Gastrocnemius medialis (tissue), 4 donors: ENCODE results near the gene GLIPR1. TPM values are rescaled to one million over a fixed set of nuclear protein-coding genes. Genes with fewer than 3 reads are reported as not detected.
"Not testable (repeated sequence)": the region's sequence is repeated elsewhere in the genome, so short reads cannot be mapped to it uniquely, and the experiment has no call there.

ENCODE experiments used
- ATAC-seq, 2 donors: fragments of 150-250 bp; one replicate each; pipeline ENCODE4 v1.9.1; 2016
- DNase-seq, 2 donors: peaks; one replicate each; pipeline ENCODE4 v3.0.0-alpha.2; 2019
- H3K27ac ChIP-seq, 4 donors: fragments of 200-600 bp; sonication (generic); 1 replicate in 1 of 4; 2 replicates in 3 of 4; pipeline ENCODE4 v1.5.1; 2016 to 2018; ENCODE audit warnings: mild to moderate bottlenecking in 2 of 4, moderate library complexity in 1 of 4
- H3K27me3 ChIP-seq, 3 donors: fragments of 200-600 bp; sonication (generic) in 2 of 3; 1 replicate in 1 of 3; 2 replicates in 2 of 3; pipeline versions ENCODE4 v1.5.1 to v1.6.0; 2016 to 2019; ENCODE audit warnings: mild to moderate bottlenecking in 1 of 3, moderate library complexity in 1 of 3
- H3K36me3 ChIP-seq, 2 donors: fragments of 200-600 bp; sonication (generic) in 1 of 2; one replicate each; pipeline ENCODE4 v1.5.1; 2017 to 2018
- H3K4me1 ChIP-seq, 2 donors: fragments of 200-600 bp; sonication (generic) in 1 of 2; one replicate each; pipeline ENCODE4 v1.5.1; 2016 to 2017; ENCODE audit warnings: mild to moderate bottlenecking in 2 of 2
- H3K4me3 ChIP-seq, 4 donors: fragments of 200-600 bp; sonication (generic) in 3 of 4; 1 replicate in 1 of 4; 2 replicates in 3 of 4; pipeline ENCODE4 v1.5.1; 2016 to 2019; ENCODE audit warnings: mild to moderate bottlenecking in 2 of 4
- H3K9me3 ChIP-seq, 3 donors: fragments of 200-600 bp; sonication (generic) in 2 of 3; 1 replicate in 1 of 3; 2 replicates in 2 of 3; pipeline ENCODE4 v1.5.1; 2016 to 2019
- CTCF ChIP-seq, 5 experiments: fragments of 450-650 bp in 3 of 5; fragments of 200-600 bp in 2 of 5; sonication (generic) in 2 of 5; IDR thresholded peaks in 4 of 5; conservative IDR thresholded peaks in 1 of 5; 1 replicate in 4 of 5; 2 replicates in 1 of 5; pipeline ENCODE4 v1.5.1; 2016 to 2019; ENCODE audit warnings: antibody characterized with exemption in 5 of 5, mild to moderate bottlenecking in 3 of 5, moderate library complexity in 3 of 5
- POLR2A ChIP-seq, 2 donors: fragments of 450-650 bp; IDR thresholded peaks; one replicate each; pipeline ENCODE4 v1.6.1; 2017; ENCODE audit warnings: antibody characterized with exemption in 2 of 2, mild to moderate bottlenecking in 2 of 2, moderate library complexity in 2 of 2
- in situ Hi-C, 4 donors: fragments of 200-750 bp; cut with MboI; loops; one replicate each; pipeline versions ENCODE4 v1.15.0 to v1.8.0; 2017; ENCODE audit warnings: low sequenced_read_pairs in 4 of 4
- intact Hi-C: fragments of 100-400 bp; cut with DNase I; formaldehyde crosslinking; loops from one replicate; pipeline ENCODE4 v1.15.1; 2023; ENCODE audit warnings: low total_unique reads
- total RNA-seq, 4 donors: library from RNA; depleted of rRNA; stranded (reverse); fragments of >200 nt; gene quantifications; one replicate each; pipeline versions ENCODE4 v1.1.0 to v1.2.3, GENCODE V29; 2016

Gene GLIPR1
- total RNA-seq, 4 donors from 2014 or later, result 1.1 to 5.6 (median 2.8) TPM

- H3K4me3 ChIP-seq, result peak within 1 kb of the TSS; percentile 57 to 99 (median 82)
- DNase-seq, result peak; percentile 87 to 93
- H3K9me3 ChIP-seq, result no peaks in the 10 kb centered on the region
- peaks cover 0 to 6% of the 10 kb centered on the region in 2 donors for H3K36me3 ChIP-seq
- peak; percentile 100 for ATAC-seq
- intact Hi-C loops (loop anchor here (1.0 to 5.0 kb wide), 2 partner anchors 120 to 521 kb away; partner anchors contain the start of genes GLIPR1L2 and PHLDA1), in situ Hi-C loops (loop anchor here in 2 of 4 donors (25.0 kb wide), 2 partner anchors 851 to 1251 kb away; partner anchors contain the start of gene ZDHHC17 (in 1 of the 2))
- no peaks in the 10 kb centered on the region for H3K27me3 ChIP-seq
- H3K27ac ChIP-seq, result peak within 1 kb of the TSS; percentile 69 to 83 (median 77)
- TF ChIP-seq CTCF (IDR thresholded peaks at IDR 0.05 in 4 of 5, conservative IDR thresholded peaks at IDR 0.05 in 1 of 5) (peak in 2 of 5 experiments; percentile 4 to 36), POLR2A (IDR thresholded peaks at IDR 0.05) (peak; percentile 34 to 52)
- peaks cover 26 to 35% of the 10 kb centered on the region in 2 donors for H3K4me1 ChIP-seq
Measured at GRCh38 chr12:75511116-75512048, 30.8 kb downstream of the GLIPR1 start, which contains the start of gene KRR1. TSS of gene KRR1 (minus strand) at chr12:75511609. CDS start at chr12:75511597, 12 bp downstream.

- H3K4me3 ChIP-seq, H3K27me3 ChIP-seq, H3K36me3 ChIP-seq, ATAC-seq, H3K4me1 ChIP-seq, DNase-seq, H3K9me3 ChIP-seq, intact Hi-C loops, H3K27ac ChIP-seq: not testable (repeated sequence)
- in situ Hi-C loops, result loop anchor here in 2 of 4 donors (10.0 to 25.0 kb wide), 4 partner anchors 504 to 1241 kb away; partner anchors contain the start of genes PHLDA1 (in 1 of the 2) and ZDHHC17 (in 1 of the 2)
Measured at GRCh38 chr12:75521224-75521623, 40.7 kb downstream of the GLIPR1 start.

- DNase-seq, ATAC-seq, intact Hi-C loops, H3K27me3 ChIP-seq, H3K27ac ChIP-seq, H3K4me3 ChIP-seq, H3K36me3 ChIP-seq, H3K4me1 ChIP-seq, H3K9me3 ChIP-seq: not testable (repeated sequence)
- in situ Hi-C loops, result loop anchor here in 2 of 4 donors (10.0 to 25.0 kb wide), 4 partner anchors 503 to 1240 kb away; partner anchors contain the start of genes PHLDA1 (in 1 of the 2) and ZDHHC17 (in 1 of the 2)
Measured at GRCh38 chr12:75522124-75522523, 41.6 kb downstream of the GLIPR1 start.

GRCh38 chr12:75525263-75525662 is 44.7 kb downstream of the GLIPR1 start:
- H3K36me3 ChIP-seq, result no peaks in the 10 kb centered on the region
- H3K4me1 ChIP-seq, result no peaks in the 10 kb centered on the region
- no peak overlapping the region for H3K27ac ChIP-seq
- no peak overlapping the region for H3K4me3 ChIP-seq
- TF ChIP-seq POLR2A (IDR thresholded peaks at IDR 0.05), result no peak
- no peak for TF ChIP-seq CTCF (IDR thresholded peaks at IDR 0.05 in 4 of 5, conservative IDR thresholded peaks at IDR 0.05 in 1 of 5)
- no peaks in the 10 kb centered on the region for H3K27me3 ChIP-seq
- intact Hi-C loops, result loop anchor here (5.0 kb wide), 1 partner anchor 822 kb away; the partner anchor contains the start of gene BBS10
- no peaks in the 10 kb centered on the region for H3K9me3 ChIP-seq
- DNase-seq, result no peak
- ATAC-seq, result no peak
- in situ Hi-C loops, result loop anchor here (5.0 to 25.0 kb wide), 5 partner anchors 500 to 837 kb away; partner anchors contain the start of gene PHLDA1 (in 2 of the 4)

- Histone ChIP-seq H3K9me3 (no peaks in the 10 kb centered on the region), H3K4me3 (no peak overlapping the region), H3K4me1 (no peaks in the 10 kb centered on the region), H3K36me3 (no peaks in the 10 kb centered on the region), H3K27me3 (no peaks in the 10 kb centered on the region), H3K27ac (no peak overlapping the region)
- DNase-seq (no peak), ATAC-seq (no peak)
- peak; percentile 25 to 61 (median 46) for TF ChIP-seq CTCF (IDR thresholded peaks at IDR 0.05 in 4 of 5, conservative IDR thresholded peaks at IDR 0.05 in 1 of 5)
- TF ChIP-seq POLR2A (IDR thresholded peaks at IDR 0.05), result no peak
- intact Hi-C loops (loop anchor here (2.0 to 5.0 kb wide), 2 partner anchors 512 to 820 kb away; partner anchors contain the start of gene BBS10), in situ Hi-C loops (loop anchor here (5.0 to 25.0 kb wide), 5 partner anchors 498 to 835 kb away; partner anchors contain the start of gene PHLDA1 (in 2 of the 4))
Measured at GRCh38 chr12:75526655-75527511, 46.3 kb downstream of the GLIPR1 start.
